Heart right ventricle (tissue), 16 donors: Measurements from ENCODE around the gene LRSAM1. TPM values are rescaled to one million over a fixed set of nuclear protein-coding genes. Genes with fewer than 3 reads are reported as not detected.

Source experiments
- ATAC-seq, 8 donors: fragments of 200-7000 bp; cut with Tn5 transposase; one replicate each; pipeline ENCODE4 v1.9.1; 2020; ENCODE audit warnings: mild to moderate bottlenecking in 8 of 8, moderate library complexity in 8 of 8, moderate number of reproducible peaks in 1 of 8
- DNase-seq, 2 donors: peaks; one replicate each; pipeline ENCODE4 v3.0.0-alpha.2; 2020
- H3K27ac ChIP-seq, 10 donors: fragments of 200-600 bp; sonication (generic) in 2 of 10; one replicate each; pipeline versions ENCODE4 v1.5.0 to v1.8.0; 2020 to 2022; ENCODE audit warnings: mild to moderate bottlenecking in 3 of 10
- H3K27me3 ChIP-seq, 7 donors: fragments of 200-600 bp; one replicate each; pipeline ENCODE4 v1.8.0; 2021 to 2022; ENCODE audit warnings: mild to moderate bottlenecking in 2 of 7
- H3K36me3 ChIP-seq, 9 donors: fragments of 200-600 bp; sonication (generic) in 1 of 9; one replicate each; pipeline versions ENCODE4 v1.5.0 to v1.8.0; 2020 to 2022; ENCODE audit warnings: mild to moderate bottlenecking in 2 of 9
- H3K4me1 ChIP-seq, 9 donors: fragments of 200-600 bp; sonication (generic) in 1 of 9; one replicate each; pipeline versions ENCODE4 v1.5.0 to v1.8.0; 2020 to 2022; ENCODE audit warnings: mild to moderate bottlenecking in 4 of 9
- H3K4me3 ChIP-seq, 10 donors: fragments of 200-600 bp; sonication (generic) in 2 of 10; one replicate each; pipeline versions ENCODE4 v1.5.0 to v1.8.0; 2020 to 2022; ENCODE audit warnings: mild to moderate bottlenecking in 7 of 10, moderate library complexity in 2 of 10
- H3K9me3 ChIP-seq, 11 donors: fragments of 200-600 bp in 10 of 11; sonication (generic) in 2 of 11; one replicate each; pipeline versions ENCODE4 v1.5.0 to v1.8.0; 2013 to 2022; ENCODE audit warnings: mild to moderate bottlenecking in 2 of 11, control low read depth in 1 of 11, moderate library complexity in 1 of 11
- CTCF ChIP-seq, 9 donors: fragments of 200-600 bp; sonication (generic) in 2 of 9; IDR thresholded peaks; one replicate each; pipeline versions ENCODE4 v1.5.0 to v1.8.0; 2021 to 2022; ENCODE audit warnings: antibody characterized with exemption in 9 of 9, mild to moderate bottlenecking in 5 of 9, moderate library complexity in 1 of 9
- WGBS, 2 donors: extraction: QIAGEN DNeasy Blood & Tissue Kit; methylation state at CpG; one replicate each; pipeline ENCODE4 v1.1.7; 2013; ENCODE audit warnings: inconsistent platforms in 1 of 2; 5-methylcytosine and 5-hydroxymethylcytosine counted together
- intact Hi-C, 10 donors: fragments of 100-400 bp; cut with DNase I; formaldehyde crosslinking; loops; one replicate each; pipeline versions ENCODE4 v1.11.1 to v1.14.2; 2022
- polyA plus RNA-seq, 2 donors: library from polyadenylated mRNA; stranded (reverse); fragments of 200-250 nt; gene quantifications; one replicate each; pipeline ENCODE4 v1.2.3, GENCODE V29; 2013
- total RNA-seq, 10 donors: library from RNA; stranded (reverse); fragmentation: NEBNext Ultra II Directional in 3 of 10; extraction: Animal tissue kit (Norgen Biotek cat#: 25700) in 3 of 10; gene quantifications; one replicate each; pipeline versions ENCODE4 v1.2.1 to v1.2.4, GENCODE V29; 2021 to 2023
- donor health status: Arrhythmogenic right ventricular cardiomyopathy.
- donor health status: ischemic (EF 13 %, LVEDD 7.1; RV severe dilation, severe dysfunction).
- donor health status: healthy with polysubstance abuse.
- donor health status: DM: no; HTN: yes; CAD: no.
- donor health status: DM: no; HTN: no; CAD: no.
- donor health status: ischemic (EF 25% LVEDD 6.9; RV normal size, moderate dysfunction).
- donor health status: ischemic (EF 25% LVEDD 5.7; RV mildly dilated, moderate dysfunction).
- donor health status: healthy.
- donor health status: DM: yes; HTN: yes; CAD: no.
- donor health status: Ischemic cardiomyopathy.
- donor health status: ischemic (EF 35%, LVEDD 5.7; RV mildly dilated, moderate dysfunction).
- donor health status: nonischemic (EF 11% LVEDD 7.7; RV severe dilation, severe dysfunction).
- donor health status: DM: yes; HTN: yes; CAD: no.
- donor health status: PGD.
- donor health status: ischemic (EF 29% LVEDD 5.4; RV normal size, mild dysfunction).
- donor health status: nonischemic (EF 23%, LVEDD 6.1; RV moderate dilation, normal function).

Gene LRSAM1
- total and polyA plus RNA-seq, 12 donors: 21.2 to 59.9 (median 29.5) TPM

- TF ChIP-seq CTCF (IDR thresholded peaks at IDR 0.05): no peak
- no peak overlapping the region for H3K27ac ChIP-seq
- 68 to 70% methylated on average over 2 of the region's 2 CpGs for WGBS, 2 donors
- ATAC-seq (no peak), DNase-seq (no peak)
- H3K36me3 ChIP-seq: peaks cover 0 to 89% (median 16%) of the 10 kb centered on the region in 9 donors
- intact Hi-C loops: no loop called here
- H3K27me3 ChIP-seq: no peaks in the 10 kb centered on the region
- no peak overlapping the region for H3K4me3 ChIP-seq
- peaks cover 0 to 25% (median 17%) of the 10 kb centered on the region in 9 donors for H3K4me1 ChIP-seq
- no peaks in the 10 kb centered on the region for H3K9me3 ChIP-seq
These were observed 63.2 kb downstream of the LRSAM1 start for GRCh38 chr9:127514468-127514867.

GRCh38 chr9:127516835-127517607, 65.7 kb downstream of the LRSAM1 start:
- DNase-seq: no peak
- no peak overlapping the region for H3K4me3 ChIP-seq
- ATAC-seq: no peak
- peaks cover 0 to 69% (median 16%) of the 10 kb centered on the region in 9 donors for H3K36me3 ChIP-seq
- WGBS, 2 donors: 95 to 97% methylated on average over 26 of the region's 26 CpGs
- intact Hi-C loops: loop anchor here in 1 of 10 donors (5.0 kb wide), 1 partner anchor 35 kb away; no protein-coding TSS in a partner anchor
- no peaks in the 10 kb centered on the region for H3K9me3 ChIP-seq
- no peak overlapping the region for H3K27ac ChIP-seq
- H3K27me3 ChIP-seq: no peaks in the 10 kb centered on the region
- TF ChIP-seq CTCF (IDR thresholded peaks at IDR 0.05): no peak
- peaks cover 4 to 42% (median 35%) of the 10 kb centered on the region in 9 donors for H3K4me1 ChIP-seq

GRCh38 chr9:127517620-127518019, 66.3 kb downstream of the LRSAM1 start:
- H3K27me3 ChIP-seq: no peaks in the 10 kb centered on the region
- DNase-seq: no peak
- peak overlapping the region in 3 of 10 donors; percentile 75 to 97 (median 79) for H3K27ac ChIP-seq
- intact Hi-C loops: loop anchor here in 1 of 10 donors (5.0 kb wide), 1 partner anchor 35 kb away; no protein-coding TSS in a partner anchor
- WGBS, 2 donors: 94 to 98% methylated on average over 11 of the region's 11 CpGs
- H3K4me1 ChIP-seq: peaks cover 10 to 48% (median 41%) of the 10 kb centered on the region in 9 donors
- ATAC-seq: no peak
- H3K9me3 ChIP-seq: no peaks in the 10 kb centered on the region
- H3K36me3 ChIP-seq: peaks cover 0 to 69% (median 16%) of the 10 kb centered on the region in 9 donors
- no peak overlapping the region for H3K4me3 ChIP-seq
- no peak for TF ChIP-seq CTCF (IDR thresholded peaks at IDR 0.05)

- intact Hi-C loops: loop anchor here in 1 of 10 donors (5.0 kb wide), 1 partner anchor 34 kb away; no protein-coding TSS in a partner anchor
- H3K4me3 ChIP-seq: no peak overlapping the region
- peaks cover 0 to 5% (median under 1%) of the 10 kb centered on the region in 11 donors for H3K9me3 ChIP-seq
- no peak for DNase-seq
- no peaks in the 10 kb centered on the region for H3K27me3 ChIP-seq
- peak overlapping the region in 9 of 10 donors; percentile 75 to 97 (median 91) for H3K27ac ChIP-seq
- peak in 1 of 9 donors; percentile 12 for TF ChIP-seq CTCF (IDR thresholded peaks at IDR 0.05)
- ATAC-seq: peak in 5 of 8 donors; percentile 39 to 63 (median 53)
- peaks cover under 1 to 68% (median 16%) of the 10 kb centered on the region in 9 donors for H3K36me3 ChIP-seq
- WGBS, 2 donors: 79 to 82% methylated on average over 13 of the region's 13 CpGs
- H3K4me1 ChIP-seq: peaks cover 12 to 54% (median 44%) of the 10 kb centered on the region in 9 donors
These were observed 67.0 kb downstream of the LRSAM1 start for GRCh38 chr9:127518091-127518856.
